Hair follicle dermal papilla cell (primary cell): ENCODE results near the gene SORBS1. TPM values are rescaled to one million over a fixed set of nuclear protein-coding genes. Genes with fewer than 3 reads are reported as not detected.

Experiments
- total RNA-seq: library from RNA; depleted of rRNA; stranded (reverse); fragments of >200 nt; gene quantifications from 2 replicates; pipeline ENCODE4 v1.2.3, GENCODE V29; 2012

SORBS1 gene
- total RNA-seq = 0.49 TPM in 2 replicates

GRCh38 chr10:95561177-95561863 lies at the start of gene SORBS1:
SORBS1 (minus strand) TSS chr10:95561371; CDS start chr10:95441135, 120,236 bp downstream.

GRCh38 chr10:95290461-95291364 lies 270.5 kb downstream of the SORBS1 start, which contains the start of gene PDLIM1:
PDLIM1 (minus strand) TSS chr10:95291003; CDS start chr10:95290915, 88 bp downstream.

Other genes with a start within 250 kb of the SORBS1 start
- gene ALDH18A1, start 95.3 kb upstream of the SORBS1 start, total RNA-seq = 136 and 139 TPM in 2 replicates
- 34.1 and 36.2 TPM in 2 replicates for gene TCTN3, start 132.6 kb upstream of the SORBS1 start, total RNA-seq
- 0.24 and 0.32 TPM in 2 replicates for gene ENTPD1, start 194.8 kb upstream of the SORBS1 start, total RNA-seq